Embryonic facial prominence (tissue), 1 donor: Measurements from ENCODE around the gene ALCAM.

Experiments
- DNase-seq: peaks from one replicate; pipeline ENCODE4 v3.0.0-alpha.2; 2016; ENCODE audit errors: extremely low spot score

The ALCAM gene

DNA sequence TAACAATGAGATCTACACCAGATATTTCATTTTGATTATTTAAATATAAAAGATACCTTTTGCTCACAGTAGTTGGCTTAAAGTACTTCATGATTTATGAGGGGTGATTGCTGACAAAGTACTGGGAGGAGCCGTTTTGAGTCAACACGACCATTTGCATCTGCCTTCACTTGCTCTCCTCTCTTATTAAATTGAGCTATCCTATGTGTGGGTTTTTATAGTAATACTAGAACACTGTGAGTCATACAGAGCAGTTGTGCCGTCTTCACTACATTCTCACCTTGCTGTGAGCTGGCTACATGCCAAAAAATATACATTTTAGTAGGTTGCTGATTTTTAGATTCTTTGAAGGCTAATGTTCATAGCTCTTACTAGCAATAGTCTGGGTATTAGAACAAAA lies 161.2 kb downstream of the ALCAM start:
- no peak for DNase-seq

DNA sequence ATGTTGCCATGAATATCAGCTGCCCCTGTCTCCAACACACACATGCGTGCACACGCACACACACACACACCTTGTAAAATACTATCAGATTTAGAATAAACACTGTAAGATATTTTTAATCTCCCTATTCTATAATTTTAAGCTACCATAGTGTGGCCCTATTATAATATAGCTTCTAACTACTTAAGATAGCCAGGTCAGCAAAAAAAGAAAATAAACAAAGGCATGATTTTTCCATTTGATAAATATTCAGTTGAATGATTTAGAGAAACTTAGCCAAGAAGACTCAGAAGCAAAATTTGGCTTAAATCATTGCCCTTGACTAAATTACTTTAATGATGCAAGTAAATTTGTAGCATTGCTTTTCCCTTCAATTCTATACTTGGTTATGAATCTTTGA lies 162.2 kb downstream of the ALCAM start:
- no peak for DNase-seq

DNA sequence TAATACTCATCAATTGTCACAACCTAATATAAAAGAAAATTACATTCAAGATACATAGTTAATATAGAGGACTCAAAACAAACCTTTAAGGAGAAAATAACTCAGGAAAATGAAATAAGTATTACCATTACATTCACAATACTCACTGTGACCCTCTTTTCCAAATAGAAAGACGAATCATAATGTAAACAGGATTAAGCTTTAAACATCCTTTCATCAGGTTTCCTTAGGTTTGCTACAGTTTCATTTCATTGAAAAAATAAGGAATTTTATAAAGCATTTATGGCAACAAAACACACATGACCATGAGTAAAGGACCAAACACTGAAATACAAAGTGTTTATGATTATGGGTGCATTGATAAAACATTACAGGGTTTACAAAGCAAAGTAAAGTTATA lies 162.7 kb downstream of the ALCAM start:
- no peak for DNase-seq

DNA sequence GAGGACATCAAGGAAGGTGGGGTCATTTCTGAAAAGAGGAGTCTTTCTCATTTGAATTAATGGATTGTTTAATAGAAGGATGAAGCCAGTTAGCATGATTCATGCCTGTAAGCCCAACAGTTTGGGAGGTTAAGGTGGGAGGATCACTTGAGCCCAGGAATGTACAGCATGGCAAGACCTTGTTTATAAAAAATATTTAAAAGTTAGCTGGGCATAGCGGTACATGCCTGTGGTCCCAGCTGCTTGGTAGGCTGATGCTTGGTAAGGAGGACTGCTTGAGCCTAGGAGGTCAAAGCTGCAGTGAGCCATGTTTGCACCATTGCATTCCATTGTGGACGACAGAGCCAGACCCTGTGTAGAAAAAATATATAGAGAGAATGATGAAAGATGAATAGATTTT lies 165.5 kb downstream of the ALCAM start:
- DNase-seq, result no peak

DNA sequence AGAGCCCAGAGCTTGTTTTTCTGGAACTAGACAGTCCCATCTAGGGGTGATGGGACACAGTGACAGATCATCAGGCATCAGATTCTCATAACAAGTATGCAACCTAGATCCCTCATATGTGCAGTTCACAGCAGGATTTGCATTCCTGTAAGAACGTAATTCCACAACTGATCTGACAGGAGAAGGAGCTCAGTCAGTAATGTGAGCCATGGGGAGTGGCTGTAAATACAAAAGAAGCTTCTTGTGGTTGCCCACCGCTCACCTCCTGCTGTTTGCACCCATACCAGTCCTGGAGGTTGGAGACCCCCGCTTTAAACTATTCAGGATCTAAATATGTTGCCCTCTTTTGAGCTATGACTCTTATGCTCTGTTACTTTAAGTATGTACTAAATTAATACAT lies 167.3 kb downstream of the ALCAM start:
- DNase-seq, result no peak

DNA sequence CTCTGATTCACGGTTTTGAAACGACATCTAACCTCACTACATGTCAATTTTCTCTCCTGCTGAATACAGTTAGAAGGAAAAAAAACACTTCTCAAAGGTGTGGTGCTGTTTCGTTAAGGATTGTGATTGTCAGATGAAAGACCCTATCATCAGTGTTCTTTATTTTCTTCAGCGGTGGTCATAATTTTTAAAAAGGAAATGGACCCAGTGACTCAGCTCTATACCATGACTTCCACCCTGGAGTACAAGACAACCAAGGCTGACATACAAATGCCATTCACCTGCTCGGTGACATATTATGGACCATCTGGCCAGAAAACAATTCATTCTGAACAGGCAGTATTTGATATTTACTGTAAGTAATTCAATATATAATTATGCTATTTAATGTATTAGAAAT lies 167.8 kb downstream of the ALCAM start:
- DNase-seq, result no peak

DNA sequence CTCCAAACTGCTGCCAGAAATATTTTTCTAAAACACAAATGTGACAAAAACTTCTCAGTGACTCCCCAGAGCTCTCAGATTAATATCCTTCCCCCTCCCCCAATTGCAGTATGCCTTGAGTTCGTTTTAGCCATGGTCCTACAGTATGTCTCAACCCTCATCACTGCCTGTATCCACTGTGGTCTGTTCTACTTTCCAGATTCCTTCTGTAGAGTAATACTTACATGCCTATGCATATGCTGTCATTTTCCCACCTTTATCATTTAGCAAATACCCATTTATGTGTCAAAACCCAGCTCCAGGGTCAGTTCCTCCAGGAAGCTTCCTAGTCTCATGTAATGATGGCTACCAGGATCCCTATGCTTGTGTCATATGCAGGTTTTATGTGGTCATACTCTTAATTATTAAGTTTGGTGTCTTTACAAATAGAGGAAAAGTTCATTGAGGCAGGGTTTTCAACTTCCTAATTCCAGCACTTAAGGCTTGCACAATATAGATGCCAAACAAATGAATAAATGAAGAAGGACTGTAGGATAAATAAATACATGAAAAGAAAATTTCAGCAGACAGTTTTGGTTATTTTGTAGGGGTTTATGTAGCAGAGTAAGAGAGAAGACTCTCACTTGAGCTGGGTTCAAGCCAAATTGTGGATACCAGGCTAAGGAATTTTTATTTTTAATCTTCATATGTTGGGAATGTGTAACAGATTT lies 170.8 kb downstream of the ALCAM start:
- DNase-seq, result no peak

DNA sequence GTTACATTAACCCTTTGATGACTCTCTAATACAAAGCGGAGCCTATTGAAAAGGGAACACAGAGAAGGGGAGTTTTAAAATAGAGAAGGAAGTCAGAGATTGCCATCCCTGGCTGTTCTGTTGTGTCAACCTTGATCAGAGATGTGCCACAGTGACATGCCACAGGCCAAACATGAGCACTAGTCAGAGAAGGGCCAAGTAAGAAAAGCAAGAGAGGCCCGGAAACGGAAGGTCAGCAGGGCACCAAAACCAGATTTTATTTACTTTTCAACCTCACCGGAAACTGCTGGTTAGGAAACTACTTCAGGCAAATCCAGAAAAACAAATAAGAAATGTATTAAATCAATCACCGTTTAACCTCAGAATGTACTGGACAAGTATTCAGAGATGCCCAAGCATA lies 171.8 kb downstream of the ALCAM start:
- no peak for DNase-seq

DNA sequence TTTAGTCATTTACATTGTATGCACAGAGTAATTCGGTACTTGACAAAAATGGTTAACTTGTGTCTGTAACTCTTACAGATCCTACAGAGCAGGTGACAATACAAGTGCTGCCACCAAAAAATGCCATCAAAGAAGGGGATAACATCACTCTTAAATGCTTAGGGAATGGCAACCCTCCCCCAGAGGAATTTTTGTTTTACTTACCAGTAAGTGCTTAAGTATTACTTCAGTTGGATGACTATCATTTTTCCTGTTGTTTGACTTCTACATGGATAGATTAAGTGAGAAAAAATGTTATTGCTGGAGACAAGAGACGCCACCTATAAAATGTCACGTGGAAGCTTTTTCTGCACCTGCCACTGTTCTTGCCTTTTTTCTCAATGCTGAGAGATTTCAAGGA lies 173.2 kb downstream of the ALCAM start:
- no peak for DNase-seq

DNA sequence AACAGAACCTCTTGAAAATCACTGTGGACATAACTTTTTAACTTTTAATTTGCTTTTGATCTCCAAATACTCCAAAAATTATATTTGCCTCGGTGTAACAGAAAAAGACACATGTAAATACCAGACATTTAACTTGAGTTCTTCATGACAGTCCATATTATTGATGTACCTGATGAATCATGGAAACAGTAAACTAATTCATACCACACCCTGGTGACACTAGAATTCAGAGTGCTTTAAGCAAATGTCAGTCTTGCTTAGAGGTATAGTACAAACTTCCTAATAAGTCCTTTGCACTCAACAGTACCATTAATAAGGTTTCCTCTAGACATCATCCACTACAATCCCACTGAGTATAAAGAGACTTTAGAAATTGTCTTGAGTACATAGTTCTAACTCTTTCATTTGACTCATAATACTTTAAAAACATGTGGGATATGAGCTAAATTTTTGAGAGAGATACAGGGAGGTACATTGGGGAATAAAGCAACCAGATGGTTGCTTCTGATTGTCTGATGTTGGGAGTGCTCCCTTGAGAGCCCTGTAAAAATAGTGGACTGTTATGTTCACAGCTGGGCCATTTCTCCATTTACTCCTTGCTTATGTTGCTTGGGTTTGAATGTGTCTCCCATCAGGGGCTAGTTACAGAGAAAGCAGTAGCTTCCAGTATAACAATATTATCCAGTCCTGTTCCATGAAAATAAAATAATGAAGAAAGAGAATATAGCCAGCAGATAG lies 175.7 kb downstream of the ALCAM start:
- DNase-seq, result no peak

DNA sequence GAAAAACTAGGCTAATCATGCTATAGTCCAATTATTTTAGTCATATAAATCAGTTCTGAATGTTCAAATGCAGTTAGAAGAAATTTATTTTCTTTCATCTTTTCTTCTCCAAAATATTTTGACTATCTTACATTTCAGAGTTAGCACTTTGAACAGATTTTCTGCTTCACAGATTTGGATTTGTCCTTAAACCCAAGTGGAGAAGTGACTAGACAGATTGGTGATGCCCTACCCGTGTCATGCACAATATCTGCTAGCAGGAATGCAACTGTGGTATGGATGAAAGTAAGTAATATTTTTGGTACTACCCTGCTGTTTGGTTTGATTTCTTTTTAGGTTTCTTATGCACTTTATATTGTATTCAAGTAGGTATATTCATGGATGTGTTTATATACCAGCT lies 178.3 kb downstream of the ALCAM start:
- DNase-seq, result no peak

DNA sequence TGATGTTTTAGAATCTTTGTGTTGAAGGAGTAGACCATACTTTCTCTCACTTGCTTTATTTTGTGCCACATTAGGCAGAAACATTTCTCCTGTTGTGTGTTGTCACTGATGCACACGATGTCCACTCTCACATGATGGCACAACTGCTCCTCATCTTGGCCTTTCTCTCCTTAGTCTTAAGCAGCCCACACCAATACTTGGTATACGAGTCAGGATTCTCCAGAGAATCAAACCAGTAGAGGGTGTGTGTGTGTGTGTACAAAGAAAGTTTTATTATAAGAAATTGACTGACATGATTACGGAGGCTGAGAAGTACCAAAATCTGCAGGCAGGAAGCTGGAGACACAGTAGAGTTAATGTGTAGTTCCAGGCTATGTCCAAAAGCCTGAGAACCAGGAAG lies 187.1 kb downstream of the ALCAM start:
- DNase-seq, result no peak

DNA sequence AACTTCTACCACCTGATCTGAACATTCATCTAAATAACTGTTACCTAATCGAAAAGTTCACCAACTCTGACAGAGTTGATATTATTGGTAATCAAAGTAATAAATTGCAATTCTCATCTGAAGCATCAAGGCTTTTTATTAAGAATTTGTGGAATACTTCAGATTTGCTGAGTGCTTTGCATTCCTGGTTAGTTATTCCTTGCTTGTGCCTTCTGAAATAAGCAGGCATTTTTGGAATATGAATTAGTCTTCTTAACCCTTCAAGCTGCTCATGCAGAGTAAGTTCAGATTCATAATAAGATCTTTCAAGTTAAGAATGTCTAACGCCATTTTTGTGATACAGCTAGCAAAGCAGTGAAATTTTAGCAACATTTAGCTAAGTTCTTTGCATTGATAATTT lies 188.5 kb downstream of the ALCAM start:
- DNase-seq, result no peak

DNA sequence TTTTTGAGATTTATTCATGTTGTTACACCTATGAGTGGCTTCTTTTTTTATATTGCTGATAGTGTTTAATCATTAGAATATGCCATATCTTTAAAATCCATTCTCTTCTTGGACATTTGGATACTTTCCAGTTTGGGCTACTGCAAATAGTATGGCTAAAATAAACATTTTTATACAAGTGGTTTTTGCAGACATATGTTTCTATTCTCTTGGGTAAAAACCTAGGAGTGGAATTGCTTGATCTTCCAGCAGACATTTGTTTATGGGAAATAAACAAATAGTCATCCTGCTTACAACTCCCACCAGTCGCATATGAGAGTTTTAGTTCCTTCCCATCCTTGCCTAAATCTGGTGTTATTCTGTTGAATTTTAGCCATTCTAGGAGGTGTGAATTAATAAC lies 193.1 kb downstream of the ALCAM start:
- no peak for DNase-seq

DNA sequence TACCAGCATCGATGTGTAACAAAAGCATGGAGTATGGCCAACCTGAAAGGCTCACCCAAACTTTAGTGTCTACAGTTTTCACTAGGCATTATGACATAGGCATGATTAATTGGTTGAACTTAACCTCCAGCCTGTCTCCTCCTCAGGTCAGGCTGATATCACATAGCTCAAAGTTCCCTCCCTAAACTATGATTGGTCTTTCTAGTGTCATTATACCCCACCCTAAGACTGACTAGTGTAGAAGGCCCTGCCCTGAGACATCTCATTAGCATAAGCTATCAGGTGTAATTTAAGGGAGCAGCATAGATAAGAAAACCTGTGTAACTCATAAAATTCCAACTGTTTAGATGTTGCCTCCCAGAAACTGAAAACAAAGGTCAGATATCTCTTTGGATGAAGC lies 195.2 kb downstream of the ALCAM start:
- DNase-seq, result no peak

DNA sequence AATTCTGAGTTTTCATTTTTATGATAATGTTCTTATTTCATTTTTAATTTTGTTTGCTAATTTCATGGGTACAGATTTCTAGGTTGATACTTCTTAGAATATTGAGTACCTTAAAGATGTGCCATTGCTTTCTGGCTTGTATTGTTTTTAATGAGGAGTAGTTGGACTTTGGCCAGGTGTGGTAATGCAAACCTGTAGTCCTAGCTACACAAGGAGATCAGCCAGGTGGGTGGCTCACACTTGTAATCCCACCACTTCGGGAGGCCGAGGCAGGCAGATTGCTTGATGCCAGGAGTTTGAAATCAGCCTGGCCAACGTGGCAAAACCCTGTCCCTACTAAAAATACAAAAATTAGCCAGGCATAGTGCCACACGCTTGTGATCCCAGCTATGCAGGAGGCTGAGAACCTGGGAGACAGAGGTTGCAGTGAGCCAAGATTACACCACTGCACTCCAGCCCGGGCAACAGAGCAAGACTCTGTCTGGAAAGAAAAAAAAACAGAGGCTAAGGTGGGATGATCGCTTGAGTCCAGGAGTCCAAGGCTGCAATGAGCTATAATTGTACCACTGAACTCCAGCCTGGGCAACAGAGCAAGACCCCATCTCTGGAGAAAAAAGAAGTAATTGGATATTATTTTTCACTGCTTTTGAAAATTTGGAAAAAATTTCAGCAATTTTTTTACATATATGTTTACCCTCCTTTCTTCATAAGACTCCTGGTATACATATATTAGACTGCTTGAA lies 198.0 kb downstream of the ALCAM start:
- no peak for DNase-seq

DNA sequence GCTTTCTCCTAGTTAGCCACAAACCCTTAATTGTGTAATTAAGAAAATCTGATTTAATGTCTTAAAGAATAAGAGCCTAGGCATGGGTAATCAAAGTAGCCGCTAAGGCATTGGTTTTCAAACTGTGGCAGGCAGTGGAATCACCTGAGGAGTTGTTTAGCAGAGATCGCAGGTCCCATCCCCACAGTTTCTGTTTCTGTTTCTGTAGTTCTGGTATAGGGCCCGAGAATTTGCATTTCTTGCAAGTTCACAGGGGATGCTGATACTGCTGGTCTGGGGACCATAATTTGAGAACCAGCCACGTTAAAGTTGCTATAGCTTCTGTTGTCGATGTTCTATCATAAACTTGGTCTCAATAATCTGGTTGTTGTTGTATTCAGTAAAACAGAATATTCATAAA lies 204.3 kb downstream of the ALCAM start:
- DNase-seq, result no peak

DNA sequence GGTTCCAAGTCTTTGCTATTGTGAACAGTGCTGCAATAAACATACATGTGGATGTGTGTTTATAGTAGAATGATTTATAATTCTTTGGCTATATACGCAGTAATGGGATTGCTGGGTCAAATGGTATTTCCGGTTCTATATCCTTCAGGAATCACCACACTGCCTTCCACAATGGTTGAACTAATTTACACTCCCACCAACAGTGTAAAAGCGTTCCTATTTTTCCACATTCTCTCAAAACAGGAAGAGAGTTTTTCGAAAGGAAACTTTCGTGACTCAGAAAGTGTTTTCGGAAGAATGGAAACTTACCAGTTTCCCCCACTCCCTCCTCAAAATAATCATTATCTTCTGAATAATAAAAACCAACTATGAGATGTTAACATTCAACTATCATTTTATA lies 205.8 kb downstream of the ALCAM start:
- DNase-seq, result no peak

DNA sequence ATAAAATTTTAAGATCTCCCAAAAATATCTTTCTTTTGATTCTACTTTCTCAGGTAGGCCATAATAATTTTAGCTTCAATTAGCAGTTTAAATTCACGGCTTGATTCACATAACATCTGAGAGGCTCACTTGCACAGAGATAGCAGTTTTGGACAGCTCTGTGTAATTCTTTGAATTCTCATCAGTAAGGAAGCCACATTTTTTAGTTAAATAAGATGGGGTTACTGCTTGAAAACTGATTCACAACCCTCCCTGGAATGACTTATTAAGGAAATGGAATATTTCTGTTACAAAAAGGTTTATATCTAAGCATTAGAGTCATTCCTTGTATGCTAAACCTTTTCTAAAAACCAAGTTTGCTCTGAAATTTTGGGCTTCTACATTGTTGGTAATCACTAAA lies 212.7 kb downstream of the ALCAM start:
- DNase-seq, result no peak

DNA sequence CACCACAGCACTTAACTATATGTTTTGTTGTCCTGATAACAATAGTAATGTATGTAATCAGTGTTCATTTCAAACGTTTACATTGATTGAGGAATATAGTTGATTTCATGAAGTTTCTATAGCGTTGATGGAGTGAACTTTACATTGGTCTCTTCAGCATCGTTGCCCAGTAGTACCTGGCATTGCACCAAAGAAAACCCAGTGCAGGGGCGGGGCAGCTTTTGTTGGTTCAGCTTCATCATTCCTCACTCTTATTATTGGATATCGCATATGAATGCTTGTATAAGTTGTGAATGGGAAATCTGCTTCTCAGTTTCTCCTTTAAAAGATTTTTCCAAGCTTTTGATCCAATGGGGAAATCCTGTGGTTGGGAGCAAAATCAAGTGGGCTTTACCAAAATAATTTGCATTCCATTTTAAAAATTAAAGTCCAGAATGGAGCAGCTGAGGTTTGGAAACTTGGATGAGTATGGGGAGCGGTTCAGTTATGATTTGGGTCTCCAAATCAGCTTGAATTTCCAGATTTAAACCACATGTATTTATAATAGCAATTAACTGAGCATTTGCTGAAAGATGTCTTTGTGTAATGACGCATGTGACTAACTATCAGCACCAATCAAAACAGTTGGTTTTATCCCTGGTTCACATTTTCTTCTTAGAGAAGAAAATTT lies 213.7 kb downstream of the ALCAM start:
- DNase-seq, result peak; percentile 31

DNA sequence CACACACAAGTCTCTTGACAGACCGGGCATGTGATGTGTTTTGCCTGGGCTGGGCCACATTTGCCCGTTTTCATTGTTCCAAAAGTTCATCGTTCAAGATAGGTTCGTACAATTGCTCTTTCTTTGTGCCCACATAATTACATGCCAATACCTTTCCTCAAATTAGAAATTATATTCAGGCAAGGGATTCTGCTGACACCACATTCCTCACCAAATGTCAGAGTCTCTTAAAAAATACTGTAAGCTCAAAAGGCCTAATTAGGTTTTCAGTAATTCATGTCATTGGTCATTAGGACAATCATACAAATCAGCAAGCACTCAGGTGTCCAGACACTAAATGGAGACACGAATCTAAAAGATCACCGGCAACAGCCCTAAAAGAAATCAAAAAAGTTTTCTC lies 215.3 kb downstream of the ALCAM start:
- DNase-seq, result no peak

DNA sequence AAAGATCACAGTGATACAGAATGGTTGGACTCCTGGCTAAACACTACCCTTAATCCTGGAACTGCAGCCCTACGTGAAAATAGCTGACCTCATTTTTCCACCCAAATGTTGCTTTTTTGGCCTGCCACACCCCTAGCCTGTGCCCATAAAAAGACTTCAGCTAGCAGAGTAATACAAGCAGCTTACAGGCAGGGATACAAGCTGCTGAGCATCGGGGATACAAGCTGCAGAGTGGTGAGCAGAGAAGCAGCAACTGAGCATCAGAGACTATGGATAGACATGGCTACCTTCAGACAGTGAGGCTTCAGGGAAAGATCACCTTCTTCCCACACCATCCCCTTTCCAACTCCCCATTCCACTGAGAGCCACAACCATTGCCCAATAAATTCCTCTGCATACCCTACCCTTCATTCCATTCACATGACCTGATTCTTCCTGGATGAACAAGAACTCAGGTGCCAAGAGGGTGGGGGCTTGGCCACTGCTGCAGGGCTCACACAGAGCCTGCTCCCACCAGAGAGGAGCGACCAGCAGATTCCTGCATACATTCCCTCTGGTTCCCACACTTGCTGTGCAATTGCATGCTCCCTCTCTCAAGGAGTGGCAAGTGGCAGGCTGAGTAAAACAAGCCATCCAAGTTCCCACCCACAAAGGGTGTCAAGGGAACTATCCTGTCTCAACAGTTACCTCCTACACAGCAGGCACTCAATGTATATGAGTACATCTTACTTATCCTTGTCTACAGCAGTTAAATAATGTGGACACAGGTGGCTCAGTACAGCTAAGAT lies 217.5 kb downstream of the ALCAM start:
- no peak for DNase-seq
